ENCODE measurements around the gene ITPKC. TPM values are rescaled to one million over a fixed set of nuclear protein-coding genes. Genes with fewer than 3 reads are reported as not detected.

The ITPKC gene
- total RNA-seq, 1 experiment from 2014 or later, result 11.4 TPM

DNA sequence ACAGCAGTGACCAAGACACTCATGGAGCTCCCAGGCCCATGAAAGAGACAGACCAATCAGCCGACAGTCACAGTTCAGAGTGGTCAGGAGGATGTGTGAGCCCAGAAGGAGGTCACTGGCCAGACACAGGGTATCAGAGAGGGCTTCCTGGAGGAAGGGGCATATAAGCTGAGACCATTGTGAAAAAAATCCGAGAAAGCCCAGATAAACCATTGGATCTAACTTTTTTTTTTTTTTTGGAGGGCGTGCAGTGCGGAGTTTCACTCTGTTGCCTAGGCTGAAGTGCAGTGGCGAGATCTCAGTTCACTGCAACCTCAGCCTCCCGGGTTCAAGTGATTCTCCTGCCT, 4.2 kb downstream of the ITPKC start:
- H4K20me1 ChIP-seq (ENCODE audit: insufficient read depth), result no peaks in the 10 kb centered on the region
- H3K9ac ChIP-seq (ENCODE audit: low read length), result no peak overlapping the region
- CTCF ChIA-PET, result no interaction called here
- DNase-seq (ENCODE audit: low read depth, low spot score) (no peak), ATAC-seq (no peak)
- no peaks in the 10 kb centered on the region for H3K27me3 ChIP-seq (ENCODE audit: insufficient read depth, low read length)
- H3K4me2 ChIP-seq (ENCODE audit: low read length), result no peak overlapping the region
- no peak overlapping the region for H3K27ac ChIP-seq (ENCODE audit: low read depth, low read length)
- TF ChIP-seq, protein P1, sequence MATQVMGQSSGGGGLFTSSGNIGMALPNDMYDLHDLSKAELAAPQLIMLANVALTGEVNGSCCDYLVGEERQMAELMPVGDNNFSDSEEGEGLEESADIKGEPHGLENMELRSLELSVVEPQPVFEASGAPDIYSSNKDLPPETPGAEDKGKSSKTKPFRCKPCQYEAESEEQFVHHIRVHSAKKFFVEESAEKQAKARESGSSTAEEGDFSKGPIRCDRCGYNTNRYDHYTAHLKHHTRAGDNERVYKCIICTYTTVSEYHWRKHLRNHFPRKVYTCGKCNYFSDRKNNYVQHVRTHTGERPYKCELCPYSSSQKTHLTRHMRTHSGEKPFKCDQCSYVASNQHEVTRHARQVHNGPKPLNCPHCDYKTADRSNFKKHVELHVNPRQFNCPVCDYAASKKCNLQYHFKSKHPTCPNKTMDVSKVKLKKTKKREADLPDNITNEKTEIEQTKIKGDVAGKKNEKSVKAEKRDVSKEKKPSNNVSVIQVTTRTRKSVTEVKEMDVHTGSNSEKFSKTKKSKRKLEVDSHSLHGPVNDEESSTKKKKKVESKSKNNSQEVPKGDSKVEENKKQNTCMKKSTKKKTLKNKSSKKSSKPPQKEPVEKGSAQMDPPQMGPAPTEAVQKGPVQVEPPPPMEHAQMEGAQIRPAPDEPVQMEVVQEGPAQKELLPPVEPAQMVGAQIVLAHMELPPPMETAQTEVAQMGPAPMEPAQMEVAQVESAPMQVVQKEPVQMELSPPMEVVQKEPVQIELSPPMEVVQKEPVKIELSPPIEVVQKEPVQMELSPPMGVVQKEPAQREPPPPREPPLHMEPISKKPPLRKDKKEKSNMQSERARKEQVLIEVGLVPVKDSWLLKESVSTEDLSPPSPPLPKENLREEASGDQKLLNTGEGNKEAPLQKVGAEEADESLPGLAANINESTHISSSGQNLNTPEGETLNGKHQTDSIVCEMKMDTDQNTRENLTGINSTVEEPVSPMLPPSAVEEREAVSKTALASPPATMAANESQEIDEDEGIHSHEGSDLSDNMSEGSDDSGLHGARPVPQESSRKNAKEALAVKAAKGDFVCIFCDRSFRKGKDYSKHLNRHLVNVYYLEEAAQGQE (IDR thresholded peaks at IDR 0.05; ENCODE audit: low read depth), result no peak
- TF ChIP-seq, protein P2, sequence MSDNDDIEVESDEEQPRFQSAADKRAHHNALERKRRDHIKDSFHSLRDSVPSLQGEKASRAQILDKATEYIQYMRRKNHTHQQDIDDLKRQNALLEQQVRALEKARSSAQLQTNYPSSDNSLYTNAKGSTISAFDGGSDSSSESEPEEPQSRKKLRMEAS (IDR thresholded peaks at IDR 0.05), result no peak
- TF ChIP-seq SP1 (IDR thresholded peaks at IDR 0.05; ENCODE audit: low read depth), result no peak
- TF ChIP-seq CEBPB (IDR thresholded peaks at IDR 0.05; ENCODE audit: low read depth), result no peak
- TF ChIP-seq POLR2AphosphoS5 (IDR thresholded peaks at IDR 0.05; ENCODE audit: low read depth, low read length), result no peak
- no peak for TF ChIP-seq JUND (IDR thresholded peaks at IDR 0.05)
- no peak for TF ChIP-seq SRF (IDR thresholded peaks at IDR 0.05; ENCODE audit: low read depth)
- no peak for TF ChIP-seq FOSL1 (IDR thresholded peaks at IDR 0.05; ENCODE audit: low read depth)
- no peak for TF ChIP-seq EGR1 (IDR thresholded peaks at IDR 0.05; ENCODE audit: low read depth)
- TF ChIP-seq, protein P3, sequence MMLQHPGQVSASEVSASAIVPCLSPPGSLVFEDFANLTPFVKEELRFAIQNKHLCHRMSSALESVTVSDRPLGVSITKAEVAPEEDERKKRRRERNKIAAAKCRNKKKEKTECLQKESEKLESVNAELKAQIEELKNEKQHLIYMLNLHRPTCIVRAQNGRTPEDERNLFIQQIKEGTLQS (IDR thresholded peaks at IDR 0.05), result no peak
- no peak for TF ChIP-seq EZH2phosphoT487 (IDR thresholded peaks at IDR 0.05; ENCODE audit: borderline replicate concordance)
- TF ChIP-seq TCF7L2 (IDR thresholded peaks at IDR 0.05; ENCODE audit: borderline replicate concordance, extremely low read depth, insufficient read depth, insufficient read length), result no peak
- no peak for TF ChIP-seq CBX3 (IDR thresholded peaks at IDR 0.05; ENCODE audit: low read depth)
- no peak for TF ChIP-seq SIN3A (IDR thresholded peaks at IDR 0.05; ENCODE audit: low read depth)
- no peak overlapping the region for H3K4me3 ChIP-seq (replicated peaks in 1 of 2; ENCODE audit: low read depth in 1 of 2, low read length in 2 of 2)
- peaks cover 9 to 45% of the 10 kb centered on the region in 2 experiments for H3K4me1 ChIP-seq (ENCODE audit: control insufficient read depth in 1 of 2, insufficient read depth in 2 of 2, low read length in 2 of 2)
- H3K79me2 ChIP-seq (ENCODE audit: insufficient read depth, low read length), result peaks cover 72% of the 10 kb centered on the region
- POLR2A ChIA-PET, result interaction anchor here (0.7 kb wide), 1 partner anchor 431 kb away, joined by 3 read pairs; no protein-coding TSS in a partner anchor
- no peaks in the 10 kb centered on the region for H3K9me2 ChIP-seq (ENCODE audit: insufficient read depth)
- H2AFZ ChIP-seq (ENCODE audit: low read depth, low read length, poor library complexity, severe bottlenecking), result no peak overlapping the region
- intact Hi-C loops (cut with micrococcal nuclease), result no loop called here
- no peaks in the 10 kb centered on the region for H3K9me3 ChIP-seq (ENCODE audit: control insufficient read depth in 1 of 2, insufficient read depth in 1 of 2, low read depth in 1 of 2, low read length in 2 of 2)
- H3K36me3 ChIP-seq (ENCODE audit: control insufficient read depth in 1 of 2, insufficient read depth in 2 of 2, low read length in 2 of 2), result peaks cover 1 to 26% of the 10 kb centered on the region in 2 experiments; a peak in 3 of 4 replicates
- BruUV-seq (replicated peaks), result no TSS peak
- RAD21 ChIA-PET (ENCODE audit: low non-redundant PET in 1 of 2, low total read pairs in 2 of 2, uncharacterized antibody in 2 of 2, unreplicated experiment in 2 of 2), result no interaction called here
